B cell (primary cell): ENCODE results near the gene TSC2. TPM values are rescaled to one million over a fixed set of nuclear protein-coding genes. Genes with fewer than 3 reads are reported as not detected.

Experiments
- ATAC-seq: fragments of 200-7000 bp; cut with Tn5 transposase; one replicate; pipeline ENCODE4 v1.10.0; 2021; ENCODE audit warnings: low read depth, mild to moderate bottlenecking, moderate number of reproducible peaks, moderate library complexity
- CTCF ChIA-PET: fragments of 350-600 bp; sonication (Branson Sonifier 250); formaldehyde crosslinking; loops from one replicate; lab custom pipeline; 2021; ENCODE audit warnings: antibody characterized with exemption, inconsistent platforms; lab: Charles Lee
- POLR2A ChIA-PET: fragments of 350-600 bp; sonication (Branson Sonifier 250); formaldehyde crosslinking; loops from one replicate; lab custom pipeline; 2021; ENCODE audit warnings: antibody characterized with exemption; lab: Charles Lee
- DNase-seq: peaks from one replicate; pipeline ENCODE4 v3.0.0; 2013
- H2AFZ ChIP-seq: 2 replicates; pipeline ENCODE4 v1.6.1; 2012; ENCODE audit warnings: mild to moderate bottlenecking, low read depth, low read length; ENCODE audit not compliant: insufficient read depth, poor library complexity, severe bottlenecking
- H3K27ac ChIP-seq, 2 donors: 1 replicate in 1 of 2; 2 replicates in 1 of 2; pipeline ENCODE4 v1.5.1; 2012 to 2013; ENCODE audit warnings: low read length in 2 of 2, mild to moderate bottlenecking in 2 of 2, moderate library complexity in 1 of 2
- H3K27me3 ChIP-seq, 4 experiments: fragments of 200-600 bp in 1 of 4; sonication (generic) in 1 of 4; replicated peaks in 1 of 4; 1 replicate in 2 of 4; 2 replicates in 2 of 4; pipeline versions ENCODE4 v1.6.1 to v1.7.0; 2013 to 2016; ENCODE audit warnings: low read length in 3 of 4, mild to moderate bottlenecking in 2 of 4, mixed read lengths in 1 of 4, moderate library complexity in 1 of 4; ENCODE audit not compliant: insufficient read depth in 4 of 4, control insufficient read depth in 3 of 4; ENCODE audit errors: control extremely low read depth in 1 of 4
- H3K36me3 ChIP-seq, 2 experiments: replicated peaks in 1 of 2; 1 replicate in 1 of 2; 2 replicates in 1 of 2; pipeline versions ENCODE4 v1.6.1 to v1.7.1; 2013; ENCODE audit warnings: low read length in 1 of 2; ENCODE audit not compliant: insufficient read depth in 2 of 2, control insufficient read depth in 1 of 2; ENCODE audit errors: control extremely low read depth in 1 of 2, extremely low read depth in 1 of 2
- H3K4me1 ChIP-seq, 2 donors: fragments of 200-600 bp in 1 of 2; sonication (generic) in 1 of 2; 1 replicate in 1 of 2; 2 replicates in 1 of 2; pipeline versions ENCODE4 v1.5.1 to v1.6.1; 2013 to 2017; ENCODE audit warnings: low read length in 2 of 2; ENCODE audit not compliant: control insufficient read depth in 2 of 2, insufficient read depth in 2 of 2
- H3K4me2 ChIP-seq: replicated peaks from 2 replicates; pipeline ENCODE3; 2012; ENCODE audit warnings: mild to moderate bottlenecking, low read depth, low read length; ENCODE audit not compliant: poor library complexity, severe bottlenecking
- H3K4me3 ChIP-seq, 5 experiments: fragments of 200-600 bp in 1 of 5; sonication (generic) in 1 of 5; 1 replicate in 3 of 5; 2 replicates in 2 of 5; pipeline versions ENCODE4 v1.5.1 to v1.7.0; 2011 to 2016; ENCODE audit warnings: low read length in 4 of 5, mild to moderate bottlenecking in 4 of 5, low read depth in 2 of 5, control low read depth in 1 of 5, moderate library complexity in 1 of 5; ENCODE audit not compliant: insufficient read depth in 1 of 5; ENCODE audit errors: control extremely low read depth in 1 of 5, extremely low read depth in 1 of 5
- H3K79me2 ChIP-seq: fragments of 200-600 bp; sonication (generic); one replicate; pipeline ENCODE4 v1.6.0; 2016; ENCODE audit warnings: low read length; ENCODE audit not compliant: control insufficient read depth, insufficient read depth
- H3K9ac ChIP-seq: fragments of 200-600 bp; sonication (generic); 2 replicates; pipeline ENCODE4 v1.6.1; 2017; ENCODE audit warnings: mild to moderate bottlenecking, low read length, moderate library complexity
- H3K9me3 ChIP-seq, 3 donors: one replicate each; pipeline versions ENCODE4 v1.6.1 to v1.7.1; 2013; ENCODE audit warnings: low read length in 2 of 3; ENCODE audit not compliant: control insufficient read depth in 2 of 3, insufficient read depth in 1 of 3; ENCODE audit errors: control extremely low read depth in 1 of 3
- H4K20me1 ChIP-seq: 2 replicates; pipeline ENCODE4 v1.6.0; 2012; ENCODE audit warnings: mild to moderate bottlenecking, low read length; ENCODE audit not compliant: insufficient read depth, control insufficient read depth, poor library complexity, severe bottlenecking
- H3K27ac Mint-ChIP-seq: one replicate; pipeline ENCODE4 v1.8.0; 2021; ENCODE audit warnings: mixed read lengths
- H3K27me3 Mint-ChIP-seq: one replicate; pipeline ENCODE4 v1.8.0; 2021; ENCODE audit warnings: mixed read lengths
- H3K4me1 Mint-ChIP-seq: one replicate; pipeline ENCODE4 v1.8.0; 2021; ENCODE audit warnings: mixed read lengths
- H3K4me3 Mint-ChIP-seq: one replicate; pipeline ENCODE4 v1.8.0; 2021; ENCODE audit warnings: mixed read lengths
- H3K9me3 Mint-ChIP-seq: one replicate; pipeline ENCODE4 v1.8.0; 2022; ENCODE audit warnings: mixed read lengths; ENCODE audit not compliant: insufficient read depth
- CTCF ChIP-seq: fragments of 200-600 bp; IDR thresholded peaks from one replicate; pipeline ENCODE4 v1.8.0; 2022; ENCODE audit warnings: antibody characterized with exemption, mild to moderate bottlenecking
- EZH2 ChIP-seq: IDR thresholded peaks from 2 replicates; pipeline ENCODE4 v1.6.1; 2012; ENCODE audit warnings: borderline replicate concordance, low read depth, mild to moderate bottlenecking, moderate library complexity, low read length; ENCODE audit not compliant: insufficient read depth, poor library complexity, severe bottlenecking
- WGBS: methylation state at CpG from one replicate; pipeline ENCODE4 v1.1.5; 2013; ENCODE audit warnings: missing lambda C conversion rate; ENCODE audit not compliant: insufficient coverage; 5-methylcytosine and 5-hydroxymethylcytosine counted together
- intact Hi-C: fragments of 100-400 bp; cut with micrococcal nuclease; formaldehyde crosslinking; loops from one replicate; pipeline ENCODE4 v1.10.0; 2022
- polyA plus RNA-seq: library from polyadenylated mRNA; depleted of rRNA; stranded (reverse); fragments of >200 nt; gene quantifications from 2 replicates; pipeline ENCODE4 v1.2.3, GENCODE V29; 2012
- total RNA-seq, 2 donors: library from RNA; stranded (reverse); fragments of 120-200 nt in 1 of 2; gene quantifications; 1 replicate in 1 of 2; 2 replicates in 1 of 2; pipeline versions ENCODE4 v1.2.3 to v1.2.4, GENCODE V29; 2013 to 2022

TSC2 gene
- total and polyA plus RNA-seq, 2 donors (not counting 1 experiment from before 2014, with no cell fraction given): 128 to 194 TPM

GRCh38 chr16:2071454-2072202, 23.8 kb downstream of the TSC2 start:
- no peaks in the 10 kb centered on the region for H4K20me1 ChIP-seq
- H3K79me2 ChIP-seq: no peaks in the 10 kb centered on the region
- H3K4me1 ChIP-seq: no peaks in the 10 kb centered on the region
- no peak overlapping the region for H3K4me3 ChIP-seq
- no peaks in the 10 kb centered on the region for H3K27me3 Mint-ChIP-seq
- no peaks in the 10 kb centered on the region for H3K9me3 Mint-ChIP-seq
- no peak overlapping the region for H3K27ac Mint-ChIP-seq
- 95% methylated on average over 34 of the region's 34 CpGs for WGBS
- DNase-seq: no peak
- POLR2A ChIA-PET: no interaction called here
- no peak overlapping the region for H3K9ac ChIP-seq
- H2AFZ ChIP-seq: no peak overlapping the region
- no peak for ATAC-seq
- H3K9me3 ChIP-seq: no peaks in the 10 kb centered on the region
- H3K27me3 ChIP-seq: no peaks in the 10 kb centered on the region
- H3K4me3 Mint-ChIP-seq: no peak overlapping the region
- TF ChIP-seq CTCF: no peak
- no peak for TF ChIP-seq EZH2
- no peak overlapping the region for H3K27ac ChIP-seq
- peaks cover 0 to 52% of the 10 kb centered on the region in 2 experiments for H3K36me3 ChIP-seq
- no peaks in the 10 kb centered on the region for H3K4me1 Mint-ChIP-seq
- CTCF ChIA-PET: interaction anchor here (0.5 kb wide), 1 partner anchor 711 kb away, joined by 3 read pairs; no protein-coding TSS in a partner anchor
- intact Hi-C loops: no loop called here
- no peak overlapping the region for H3K4me2 ChIP-seq

- no peak overlapping the region for H3K9ac ChIP-seq
Observed at GRCh38 chr16:2072926-2073325, 25.1 kb downstream of the TSC2 start.

More at GRCh38 chr16:2072926-2073325, 25.1 kb downstream of the TSC2 start:
- Histone ChIP-seq H3K9me3 (no peaks in the 10 kb centered on the region), H3K36me3 (peaks cover 0 to 44% of the 10 kb centered on the region in 2 experiments), H3K27me3 (no peaks in the 10 kb centered on the region), H3K4me2 (no peak overlapping the region), H3K4me3 (no peak overlapping the region), H3K79me2 (no peaks in the 10 kb centered on the region), H3K27ac (no peak overlapping the region), H2AFZ (no peak overlapping the region), H4K20me1 (no peaks in the 10 kb centered on the region), H3K4me1 (no peaks in the 10 kb centered on the region)
- 94% methylated on average over 8 of the region's 8 CpGs for WGBS
- ATAC-seq: no peak
- intact Hi-C loops: no loop called here
- DNase-seq: no peak
- Mint-ChIP-seq H3K27ac (no peak overlapping the region), H3K27me3 (no peaks in the 10 kb centered on the region), H3K4me3 (no peak overlapping the region), H3K4me1 (no peaks in the 10 kb centered on the region), H3K9me3 (no peaks in the 10 kb centered on the region)
- POLR2A ChIA-PET: no interaction called here
- TF ChIP-seq CTCF: no peak
- TF ChIP-seq EZH2: no peak
- CTCF ChIA-PET: no interaction called here
